ENCODE results near the gene ACSM3.
"Not testable (repeated sequence)": the region's sequence is repeated elsewhere in the genome, so short reads cannot be mapped to it uniquely, and the experiment has no call there.

ACSM3 gene

GRCh38 chr16:20755799-20756198 is 8.0 kb upstream of the ACSM3 start:
- not testable (repeated sequence) for DNase-seq (ENCODE audit: low read depth)

- no peak for DNase-seq (ENCODE audit: low read depth)
Measured at GRCh38 chr16:20760346-20760745, 3.5 kb upstream of the ACSM3 start.

- DNase-seq (ENCODE audit: low read depth), result no peak
Measured at GRCh38 chr16:20761175-20761574, 2.6 kb upstream of the ACSM3 start.

DNA sequence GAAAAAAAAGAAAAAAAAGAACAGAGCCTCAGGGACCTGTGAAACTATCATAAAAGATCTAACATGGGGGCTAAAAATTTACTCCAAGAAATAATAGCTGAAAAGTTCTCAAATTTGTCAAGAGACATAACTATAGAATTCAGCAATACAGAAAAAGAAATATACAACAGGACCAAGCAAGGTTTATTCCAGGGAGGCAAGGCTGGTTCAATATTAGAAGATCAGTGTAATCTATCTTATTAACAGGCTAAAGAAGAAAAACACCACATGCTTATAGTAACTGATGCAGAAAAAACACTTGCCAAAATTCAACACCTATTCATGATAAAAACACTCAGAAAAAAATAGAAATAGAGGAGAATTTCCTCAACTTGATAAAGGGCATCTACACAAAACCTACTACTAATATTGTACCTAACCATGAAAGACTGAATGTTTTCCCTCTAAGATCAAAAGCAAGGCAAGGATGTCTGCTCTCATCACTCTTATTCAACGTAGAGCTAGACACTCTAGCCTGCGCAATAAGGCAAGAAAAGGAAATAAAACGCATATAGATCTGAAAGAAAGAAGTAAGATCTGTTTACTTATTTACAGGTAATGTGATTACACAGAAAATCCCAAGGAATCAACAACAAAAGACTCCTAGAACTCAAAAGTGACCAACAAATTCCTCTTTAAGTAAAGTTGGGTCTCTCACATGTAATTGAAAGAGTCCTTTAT is 1.2 kb upstream of the ACSM3 start:
- DNase-seq (ENCODE audit: low read depth), result no peak

GRCh38 chr16:20764448-20764847 is 634 bp downstream of the ACSM3 start:
- DNase-seq (ENCODE audit: low read depth), result not testable (repeated sequence)

- DNase-seq (ENCODE audit: low read depth), result no peak
Measured at GRCh38 chr16:20765732-20766131, 1.9 kb downstream of the ACSM3 start.

- no peak for DNase-seq (ENCODE audit: low read depth)
Measured at GRCh38 chr16:20766294-20766693, 2.5 kb downstream of the ACSM3 start.

GRCh38 chr16:20767577-20767976 is 3.8 kb downstream of the ACSM3 start:
- no peak for DNase-seq (ENCODE audit: low read depth)

DNA sequence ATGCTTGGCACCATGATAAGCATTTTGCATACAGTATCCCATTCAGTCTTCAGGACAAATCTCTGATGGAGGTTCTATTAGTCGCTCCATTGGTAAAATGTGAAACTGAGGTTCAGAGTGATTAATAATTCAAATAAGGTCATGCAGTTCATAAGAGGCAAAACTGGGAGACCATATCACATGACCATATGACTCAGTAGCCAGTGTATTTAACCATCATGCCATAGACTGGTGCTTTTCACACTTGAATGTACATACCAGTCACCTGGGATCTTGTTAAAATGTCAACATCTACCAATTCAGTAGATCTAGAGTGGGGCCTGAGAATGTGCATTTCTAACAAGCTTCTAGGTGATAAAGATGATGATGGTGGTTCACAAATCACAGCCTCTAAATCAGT is 4.3 kb downstream of the ACSM3 start:
- DNase-seq (ENCODE audit: low read depth), result no peak

DNA sequence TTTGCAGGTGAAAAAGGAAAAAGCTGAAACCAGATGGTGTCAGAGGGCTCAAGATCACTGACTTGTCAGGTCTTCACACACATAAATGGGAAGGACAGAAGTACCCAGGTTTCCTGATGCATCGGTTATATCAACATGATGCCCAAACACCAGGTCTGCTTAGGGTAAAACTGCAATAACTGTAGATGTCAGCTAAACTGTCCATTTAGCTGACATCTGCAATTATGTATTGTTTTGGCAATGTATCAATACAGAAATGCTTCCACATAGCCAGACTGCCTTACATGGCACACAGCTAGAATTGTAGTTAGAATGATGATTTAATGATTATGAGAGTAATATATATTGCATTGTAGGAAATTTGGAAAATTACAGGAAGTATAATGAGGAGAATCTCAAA is 5.0 kb downstream of the ACSM3 start:
- no peak for DNase-seq (ENCODE audit: low read depth)

GRCh38 chr16:20773679-20774078 is 9.9 kb downstream of the ACSM3 start:
- DNase-seq (ENCODE audit: low read depth), result no peak

- DNase-seq (ENCODE audit: low read depth), result peak; percentile 71
Measured at GRCh38 chr16:20774703-20775362, 11.0 kb downstream of the ACSM3 start.

- DNase-seq (ENCODE audit: low read depth), result no peak
Measured at GRCh38 chr16:20781697-20782096, 17.9 kb downstream of the ACSM3 start.

DNA sequence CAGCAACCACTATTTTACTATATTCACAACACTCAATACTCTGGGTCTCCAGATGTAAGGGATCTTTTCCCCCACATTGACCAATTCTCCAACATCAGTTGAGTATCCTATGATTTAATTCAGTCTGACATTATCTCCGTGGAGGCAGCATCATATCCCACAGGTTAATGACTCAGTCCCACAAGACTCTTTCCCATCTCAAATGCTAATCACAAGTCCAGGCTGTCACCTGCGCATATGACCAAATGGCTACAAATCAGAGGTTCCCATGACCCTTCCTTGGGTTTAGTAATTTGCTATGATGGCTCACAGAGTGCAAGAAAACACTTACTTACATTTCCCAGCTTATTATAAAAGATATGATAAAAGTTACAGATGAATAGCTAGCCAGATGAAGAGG is 18.7 kb downstream of the ACSM3 start:
- no peak for DNase-seq (ENCODE audit: low read depth)

- DNase-seq (ENCODE audit: low read depth), result no peak
Measured at GRCh38 chr16:20784204-20784603, 20.4 kb downstream of the ACSM3 start.

- DNase-seq (ENCODE audit: low read depth), result no peak
Measured at GRCh38 chr16:20789130-20789529, 25.3 kb downstream of the ACSM3 start.

GRCh38 chr16:20791923-20792612 is 28.3 kb downstream of the ACSM3 start:
- DNase-seq (ENCODE audit: low read depth), result peak; percentile 46

GRCh38 chr16:20798364-20798763 is 34.5 kb downstream of the ACSM3 start:
- peak; percentile 36 for DNase-seq (ENCODE audit: low read depth)

GRCh38 chr16:20799599-20799998 is 35.8 kb downstream of the ACSM3 start:
- DNase-seq (ENCODE audit: low read depth), result peak; percentile 47

DNA sequence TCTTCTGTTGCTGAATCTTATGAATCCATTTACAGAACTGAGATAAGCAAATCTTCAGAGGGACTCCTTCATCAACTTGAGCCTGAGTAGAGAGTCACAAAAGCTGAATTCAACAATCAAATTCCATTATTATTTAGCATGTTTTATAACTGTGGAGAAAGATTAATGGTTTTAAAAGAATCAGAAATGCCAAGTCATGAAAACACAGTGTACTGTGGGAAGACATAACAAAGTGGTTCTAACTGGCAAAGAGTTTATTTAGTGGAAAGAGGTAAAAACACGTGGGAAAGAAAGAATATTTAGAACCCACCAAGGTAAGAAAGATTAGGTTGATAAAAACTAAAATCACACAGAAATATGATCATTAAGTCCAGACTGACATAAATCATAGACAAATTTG is 37.5 kb downstream of the ACSM3 start:
- DNase-seq (ENCODE audit: low read depth), result no peak

DNA sequence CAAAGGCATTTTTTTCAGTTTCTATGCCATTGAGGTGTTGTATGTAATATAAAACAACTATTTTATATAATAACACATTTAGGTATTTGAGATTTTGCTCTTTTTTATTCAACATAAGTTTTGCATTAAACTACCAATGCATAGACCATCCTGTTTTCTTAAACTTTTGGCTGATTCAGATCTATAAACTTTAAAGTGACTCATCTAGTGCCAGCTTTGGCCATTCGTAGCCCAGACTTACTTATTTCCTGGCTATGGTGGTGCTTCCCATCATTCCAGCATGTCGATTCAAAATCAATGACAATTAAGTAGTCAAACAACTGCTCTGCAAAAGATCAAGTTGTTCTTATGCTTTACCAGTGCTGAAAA is 39.4 kb downstream of the ACSM3 start:
- DNase-seq (ENCODE audit: low read depth), result no peak

DNA sequence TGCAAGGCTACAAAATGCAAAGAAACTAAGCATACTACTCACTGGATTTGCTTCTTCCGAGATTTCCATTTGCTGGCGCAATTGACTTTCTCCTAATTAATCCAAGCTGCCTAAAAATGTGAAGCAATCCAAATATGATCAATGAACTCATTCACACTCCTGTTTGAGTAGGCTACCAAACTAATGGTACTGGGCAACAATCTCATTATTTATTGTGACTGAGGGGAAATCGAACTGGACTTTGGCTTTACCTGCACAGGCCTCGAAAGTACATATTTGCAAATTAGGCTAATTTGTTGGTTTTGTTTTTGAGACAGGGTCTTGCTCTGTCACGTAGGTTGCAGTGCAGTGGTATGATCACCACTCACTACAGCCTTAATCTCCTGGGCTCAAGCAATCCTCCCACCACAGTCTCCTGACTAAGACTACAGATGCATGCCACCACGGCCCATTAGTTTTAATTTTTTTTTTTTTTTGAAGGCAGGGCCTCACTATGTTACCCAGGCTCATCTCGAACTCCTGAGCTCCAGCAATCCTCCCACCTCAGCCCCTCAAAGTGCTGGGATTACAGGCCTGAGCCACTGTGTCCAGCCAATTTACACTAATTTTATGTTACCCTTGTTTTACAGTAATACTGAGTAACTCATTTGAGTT is 39.9 kb downstream of the ACSM3 start:
- no peak for DNase-seq (ENCODE audit: low read depth)

- not testable (repeated sequence) for DNase-seq (ENCODE audit: low read depth)
Measured at GRCh38 chr16:20805684-20806167, 41.9 kb downstream of the ACSM3 start.

Data from iris pigment epithelial cell (primary cell).